Stimulated activated naive B cell treated with anti-CD40 and anti-IgM and Interleukin-4, amounts not matched to agents 10 μg/mL and 1 μg/mL and 100 μg/mL, for 72 hours (primary cell): ENCODE results near the gene UBXN6.

Experiments
- ATAC-seq, 2 donors: fragments of 150-1000 bp; cut with Tn5 transposase; replicated peaks; 2 replicates each; pipeline ENCODE4 v1.10.0; 2021; ENCODE audit warnings: moderate library complexity in 1 of 2
- DNase-seq: peaks from one replicate; pipeline ENCODE4 v3.0.0; 2021
- H3K27ac Mint-ChIP-seq: one replicate; pipeline ENCODE4 v1.8.0; 2022; ENCODE audit warnings: mild to moderate bottlenecking, mixed read lengths
- H3K27me3 Mint-ChIP-seq, 2 donors: one replicate each; pipeline ENCODE4 v1.8.0; 2022; ENCODE audit warnings: mixed read lengths in 2 of 2
- H3K36me3 Mint-ChIP-seq, 2 donors: one replicate each; pipeline ENCODE4 v1.8.0; 2022; ENCODE audit warnings: mixed read lengths in 2 of 2, mild to moderate bottlenecking in 1 of 2
- H3K4me1 Mint-ChIP-seq, 2 donors: one replicate each; pipeline ENCODE4 v1.8.0; 2022; ENCODE audit warnings: mixed read lengths in 2 of 2, mild to moderate bottlenecking in 1 of 2
- H3K4me3 Mint-ChIP-seq, 2 donors: one replicate each; pipeline ENCODE4 v1.8.0; 2022; ENCODE audit warnings: mild to moderate bottlenecking in 2 of 2, mixed read lengths in 2 of 2, moderate library complexity in 1 of 2
- H3K9me3 Mint-ChIP-seq, 2 donors: one replicate each; pipeline ENCODE4 v1.8.0; 2022; ENCODE audit warnings: mixed read lengths in 2 of 2, mild to moderate bottlenecking in 1 of 2

The UBXN6 gene

GRCh38 chr19:4457654-4458395, at the start of gene UBXN6:
Gene UBXN6, minus strand, starts transcription at chr19:4457794. Its CDS starts 97 bp downstream, at chr19:4457697.
- Mint-ChIP-seq H3K9me3 (no peaks in the 10 kb centered on the region), H3K4me3 (peak within 1 kb of the TSS; percentile 83 to 89), H3K27ac (peak within 1 kb of the TSS; percentile 93), H3K36me3 (peaks cover 0 to 9% of the 10 kb centered on the region in 2 donors), H3K27me3 (no peaks in the 10 kb centered on the region), H3K4me1 (peaks cover 12 to 25% of the 10 kb centered on the region in 2 donors)
- ATAC-seq (peak; percentile 98), DNase-seq (peak; percentile 97)

- no peak overlapping the region for H3K4me3 Mint-ChIP-seq
- no peaks in the 10 kb centered on the region for H3K27me3 Mint-ChIP-seq
- peaks cover 0 to 1% of the 10 kb centered on the region in 2 donors for H3K9me3 Mint-ChIP-seq
- no peak for DNase-seq
- H3K36me3 Mint-ChIP-seq = peaks cover 31 to 35% of the 10 kb centered on the region in 2 donors
- peaks cover 2 to 12% of the 10 kb centered on the region in 2 donors for H3K4me1 Mint-ChIP-seq
- no peak overlapping the region for H3K27ac Mint-ChIP-seq
- ATAC-seq = no peak
These were observed 49.5 kb upstream of the UBXN6 start for GRCh38 chr19:4507150-4507452.

- Mint-ChIP-seq H3K9me3 (peaks cover 0 to 1% of the 10 kb centered on the region in 2 donors), H3K4me1 (peaks cover 2 to 12% of the 10 kb centered on the region in 2 donors), H3K27ac (no peak overlapping the region), H3K4me3 (no peak overlapping the region), H3K27me3 (no peaks in the 10 kb centered on the region), H3K36me3 (peaks cover 32 to 35% of the 10 kb centered on the region in 2 donors)
- ATAC-seq = no peak
- no peak for DNase-seq
These were observed 49.0 kb upstream of the UBXN6 start for GRCh38 chr19:4506449-4507149.

GRCh38 chr19:4505570-4506448, 48.2 kb upstream of the UBXN6 start:
- Mint-ChIP-seq H3K27me3 (no peaks in the 10 kb centered on the region), H3K4me3 (no peak overlapping the region), H3K36me3 (peaks cover 32 to 37% of the 10 kb centered on the region in 2 donors), H3K27ac (peak overlapping the region; percentile 4), H3K9me3 (peaks cover 0 to 1% of the 10 kb centered on the region in 2 donors), H3K4me1 (peaks cover 2 to 12% of the 10 kb centered on the region in 2 donors)
- DNase-seq (no peak), ATAC-seq (no peak)

GRCh38 chr19:4504891-4505569, 47.4 kb upstream of the UBXN6 start:
- ATAC-seq (peak in 1 of 2 donors; percentile 32), DNase-seq (no peak)
- Mint-ChIP-seq H3K36me3 (peaks cover 37 to 42% of the 10 kb centered on the region in 2 donors), H3K4me1 (peaks cover 2 to 12% of the 10 kb centered on the region in 2 donors), H3K27ac (no peak overlapping the region), H3K9me3 (peaks cover 0 to 1% of the 10 kb centered on the region in 2 donors), H3K4me3 (no peak overlapping the region), H3K27me3 (no peaks in the 10 kb centered on the region)

GRCh38 chr19:4504297-4504701, 46.7 kb upstream of the UBXN6 start:
- Mint-ChIP-seq H3K36me3 (peaks cover 40 to 49% of the 10 kb centered on the region in 2 donors), H3K4me3 (no peak overlapping the region), H3K27ac (no peak overlapping the region), H3K27me3 (no peaks in the 10 kb centered on the region), H3K4me1 (peaks cover 2 to 12% of the 10 kb centered on the region in 2 donors), H3K9me3 (peaks cover 0 to 1% of the 10 kb centered on the region in 2 donors)
- ATAC-seq (no peak), DNase-seq (no peak)

GRCh38 chr19:4503825-4504170, 46.2 kb upstream of the UBXN6 start:
- Mint-ChIP-seq H3K27ac (no peak overlapping the region), H3K27me3 (no peaks in the 10 kb centered on the region), H3K9me3 (peaks cover 0 to 1% of the 10 kb centered on the region in 2 donors), H3K36me3 (peaks cover 40 to 52% of the 10 kb centered on the region in 2 donors), H3K4me1 (peaks cover 2 to 12% of the 10 kb centered on the region in 2 donors), H3K4me3 (no peak overlapping the region)
- DNase-seq = no peak
- ATAC-seq = no peak

- peaks cover 0 to 1% of the 10 kb centered on the region in 2 donors for H3K9me3 Mint-ChIP-seq
- no peak overlapping the region for H3K27ac Mint-ChIP-seq
- DNase-seq (no peak), ATAC-seq (no peak)
- H3K36me3 Mint-ChIP-seq = peaks cover 45 to 51% of the 10 kb centered on the region in 2 donors
- peaks cover 2 to 12% of the 10 kb centered on the region in 2 donors for H3K4me1 Mint-ChIP-seq
- no peaks in the 10 kb centered on the region for H3K27me3 Mint-ChIP-seq
- H3K4me3 Mint-ChIP-seq = no peak overlapping the region
These were observed 45.7 kb upstream of the UBXN6 start for GRCh38 chr19:4503132-4503824.

- ATAC-seq (no peak), DNase-seq (no peak)
- H3K27ac Mint-ChIP-seq = no peak overlapping the region
- peaks cover 0 to 1% of the 10 kb centered on the region in 2 donors for H3K9me3 Mint-ChIP-seq
- no peaks in the 10 kb centered on the region for H3K27me3 Mint-ChIP-seq
- peaks cover 2 to 12% of the 10 kb centered on the region in 2 donors for H3K4me1 Mint-ChIP-seq
- no peak overlapping the region for H3K4me3 Mint-ChIP-seq
- peaks cover 50 to 55% of the 10 kb centered on the region in 2 donors for H3K36me3 Mint-ChIP-seq
These were observed 44.9 kb upstream of the UBXN6 start for GRCh38 chr19:4502282-4503131.

GRCh38 chr19:4501691-4502090, 44.1 kb upstream of the UBXN6 start:
- ATAC-seq (no peak), DNase-seq (no peak)
- Mint-ChIP-seq H3K4me1 (peaks cover 2 to 12% of the 10 kb centered on the region in 2 donors), H3K27me3 (no peaks in the 10 kb centered on the region), H3K27ac (no peak overlapping the region), H3K4me3 (no peak overlapping the region), H3K36me3 (peaks cover 51 to 56% of the 10 kb centered on the region in 2 donors), H3K9me3 (peaks cover 0 to 1% of the 10 kb centered on the region in 2 donors)

GRCh38 chr19:4500841-4501591, 43.4 kb upstream of the UBXN6 start:
- Mint-ChIP-seq H3K4me1 (peaks cover 0 to 12% of the 10 kb centered on the region in 2 donors), H3K4me3 (no peak overlapping the region), H3K9me3 (peaks cover 0 to 1% of the 10 kb centered on the region in 2 donors), H3K36me3 (peaks cover 44 to 50% of the 10 kb centered on the region in 2 donors), H3K27me3 (no peaks in the 10 kb centered on the region), H3K27ac (no peak overlapping the region)
- DNase-seq = no peak
- no peak for ATAC-seq

GRCh38 chr19:4499855-4500254, 42.3 kb upstream of the UBXN6 start:
- DNase-seq (no peak), ATAC-seq (no peak)
- Mint-ChIP-seq H3K4me3 (no peak overlapping the region), H3K27ac (peak overlapping the region; percentile 47), H3K36me3 (peaks cover 33 to 47% of the 10 kb centered on the region in 2 donors), H3K4me1 (peaks cover 0 to 4% of the 10 kb centered on the region in 2 donors), H3K27me3 (no peaks in the 10 kb centered on the region), H3K9me3 (no peaks in the 10 kb centered on the region)
